ENCODE data around the gene RPS13. TPM values are rescaled to one million over a fixed set of nuclear protein-coding genes. Genes with fewer than 3 reads are reported as not detected.
"Not testable (repeated sequence)": the region's sequence is repeated elsewhere in the genome, so short reads cannot be mapped to it uniquely, and the experiment has no call there.

RPS13 gene
- total RNA-seq, 1 experiment from 2014 or later, result 1,349 TPM

- no TSS peak for BruUV-seq (replicated peaks)
- no peaks in the 10 kb centered on the region for H3K36me3 Mint-ChIP-seq (ENCODE audit: insufficient read depth, unreplicated experiment)
- no peaks in the 10 kb centered on the region for H3K4me1 ChIP-seq
- no peaks in the 10 kb centered on the region for H3K36me3 ChIP-seq (ENCODE audit: control insufficient read depth, insufficient read depth, low read length)
- no peaks in the 10 kb centered on the region for H3K4me1 Mint-ChIP-seq (ENCODE audit: low read depth, unreplicated experiment)
- H3K4me3 ChIP-seq (ENCODE audit: low read depth, low read length), result no peak overlapping the region
- TF ChIP-seq, protein P1, sequence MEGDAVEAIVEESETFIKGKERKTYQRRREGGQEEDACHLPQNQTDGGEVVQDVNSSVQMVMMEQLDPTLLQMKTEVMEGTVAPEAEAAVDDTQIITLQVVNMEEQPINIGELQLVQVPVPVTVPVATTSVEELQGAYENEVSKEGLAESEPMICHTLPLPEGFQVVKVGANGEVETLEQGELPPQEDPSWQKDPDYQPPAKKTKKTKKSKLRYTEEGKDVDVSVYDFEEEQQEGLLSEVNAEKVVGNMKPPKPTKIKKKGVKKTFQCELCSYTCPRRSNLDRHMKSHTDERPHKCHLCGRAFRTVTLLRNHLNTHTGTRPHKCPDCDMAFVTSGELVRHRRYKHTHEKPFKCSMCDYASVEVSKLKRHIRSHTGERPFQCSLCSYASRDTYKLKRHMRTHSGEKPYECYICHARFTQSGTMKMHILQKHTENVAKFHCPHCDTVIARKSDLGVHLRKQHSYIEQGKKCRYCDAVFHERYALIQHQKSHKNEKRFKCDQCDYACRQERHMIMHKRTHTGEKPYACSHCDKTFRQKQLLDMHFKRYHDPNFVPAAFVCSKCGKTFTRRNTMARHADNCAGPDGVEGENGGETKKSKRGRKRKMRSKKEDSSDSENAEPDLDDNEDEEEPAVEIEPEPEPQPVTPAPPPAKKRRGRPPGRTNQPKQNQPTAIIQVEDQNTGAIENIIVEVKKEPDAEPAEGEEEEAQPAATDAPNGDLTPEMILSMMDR (IDR thresholded peaks at IDR 0.05; ENCODE audit: insufficient read depth in 1 of 2, low read depth in 1 of 2, low read length in 1 of 2, severe bottlenecking in 1 of 2, unreplicated experiment in 1 of 2), result peak; percentile 10 to 33
- H3K4me3 Mint-ChIP-seq (ENCODE audit: unreplicated experiment), result no peak overlapping the region
- H3K27me3 ChIP-seq (replicated peaks; ENCODE audit: control insufficient read depth, insufficient read depth, low read length), result no peaks in the 10 kb centered on the region
- no peaks in the 10 kb centered on the region for H3K9me3 Mint-ChIP-seq (ENCODE audit: unreplicated experiment)
- no peaks in the 10 kb centered on the region for H3K9me3 ChIP-seq
- H3K27ac Mint-ChIP-seq (ENCODE audit: unreplicated experiment), result no peak overlapping the region
- intact Hi-C loops (cut with micrococcal nuclease; ENCODE audit: unreplicated experiment), result loop anchor here (1.0 kb wide), 1 partner anchor 26 kb away; no protein-coding TSS in a partner anchor
- H3K27me3 Mint-ChIP-seq (ENCODE audit: insufficient read depth, unreplicated experiment), result no peaks in the 10 kb centered on the region
- CTCF ChIA-PET, result interaction anchor here (0.6 to 3.2 kb wide), 5 partner anchors 26 to 112 kb away, joined by 3 to 21 read pairs (median 3); no protein-coding TSS in a partner anchor
- peak; percentile 54 to 55 for DNase-seq
- POLR2A ChIA-PET, result interaction anchor here (0.6 kb wide), 1 partner anchor 36 kb away, joined by 6 read pairs; no protein-coding TSS in a partner anchor
These were observed 40.5 kb downstream of the RPS13 start for GRCh38 chr11:17036666-17037658.

DNA sequence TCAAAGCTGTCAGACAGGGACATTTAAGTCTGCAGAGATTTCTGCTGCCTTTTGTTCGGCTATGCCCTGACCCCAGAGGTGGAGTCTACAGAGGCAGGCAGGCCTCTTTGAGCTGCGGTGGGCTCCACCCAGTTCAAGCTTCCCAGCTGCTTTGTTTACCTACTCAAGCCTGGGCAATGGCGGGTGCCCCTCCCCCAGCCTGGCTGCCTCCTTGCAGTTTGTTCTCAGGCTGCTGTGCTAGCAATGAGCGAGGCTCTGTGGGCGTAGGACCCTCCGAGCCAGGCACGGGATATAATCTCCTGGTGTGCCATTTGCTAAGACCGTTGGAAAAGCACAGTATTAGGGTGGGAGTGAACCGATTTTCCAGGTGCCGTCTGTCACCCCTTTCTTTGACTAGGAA, 43.4 kb downstream of the RPS13 start:
- H3K4me3 Mint-ChIP-seq (ENCODE audit: unreplicated experiment); H3K4me3 ChIP-seq (ENCODE audit: low read depth, low read length); intact Hi-C loops (cut with micrococcal nuclease; ENCODE audit: unreplicated experiment); DNase-seq; H3K27me3 ChIP-seq (replicated peaks; ENCODE audit: control insufficient read depth, insufficient read depth, low read length); H3K36me3 Mint-ChIP-seq (ENCODE audit: insufficient read depth, unreplicated experiment); H3K9me3 Mint-ChIP-seq (ENCODE audit: unreplicated experiment); H3K4me1 ChIP-seq; CTCF ChIA-PET; H3K27ac Mint-ChIP-seq (ENCODE audit: unreplicated experiment); H3K4me1 Mint-ChIP-seq (ENCODE audit: low read depth, unreplicated experiment); POLR2A ChIA-PET; H3K9me3 ChIP-seq; BruUV-seq (replicated peaks); H3K27me3 Mint-ChIP-seq (ENCODE audit: insufficient read depth, unreplicated experiment); H3K36me3 ChIP-seq (ENCODE audit: control insufficient read depth, insufficient read depth, low read length): not testable (repeated sequence)

GRCh38 chr11:17026487-17027082, 50.9 kb downstream of the RPS13 start:
- Mint-ChIP-seq H3K4me3 (ENCODE audit: unreplicated experiment) (no peak overlapping the region), H3K27ac (ENCODE audit: unreplicated experiment) (no peak overlapping the region), H3K4me1 (ENCODE audit: low read depth, unreplicated experiment) (peaks cover 8% of the 10 kb centered on the region), H3K9me3 (ENCODE audit: unreplicated experiment) (no peaks in the 10 kb centered on the region), H3K27me3 (ENCODE audit: insufficient read depth, unreplicated experiment) (no peaks in the 10 kb centered on the region), H3K36me3 (ENCODE audit: insufficient read depth, unreplicated experiment) (no peaks in the 10 kb centered on the region)
- ChIA-PET CTCF (no interaction called here), POLR2A (no interaction called here)
- no peaks in the 10 kb centered on the region for H3K27me3 ChIP-seq (replicated peaks; ENCODE audit: control insufficient read depth, insufficient read depth, low read length)
- no peaks in the 10 kb centered on the region for H3K9me3 ChIP-seq
- H3K4me1 ChIP-seq, result no peaks in the 10 kb centered on the region
- TF ChIP-seq, protein P1 (IDR thresholded peaks at IDR 0.05; ENCODE audit: insufficient read depth in 1 of 2, low read depth in 1 of 2, low read length in 1 of 2, severe bottlenecking in 1 of 2, unreplicated experiment in 1 of 2), result no peak
- intact Hi-C loops (cut with micrococcal nuclease; ENCODE audit: unreplicated experiment), result no loop called here
- BruUV-seq (replicated peaks), result no TSS peak
- no peak overlapping the region for H3K4me3 ChIP-seq (ENCODE audit: low read depth, low read length)
- DNase-seq, result no peak
- no peaks in the 10 kb centered on the region for H3K36me3 ChIP-seq (ENCODE audit: control insufficient read depth, insufficient read depth, low read length)

Data from Caco-2 (cell line).